H9 (cell line): ENCODE data around the gene MCFD2. TPM values are rescaled to one million over a fixed set of nuclear protein-coding genes. Genes with fewer than 3 reads are reported as not detected.

Source experiments
- DNase-seq: peaks from one replicate; pipeline ENCODE4 v3.0.0-alpha.2; 2017
- H2AFZ ChIP-seq: one replicate; pipeline ENCODE4 v1.6.1; 2013; ENCODE audit warnings: mild to moderate bottlenecking, low read length, control low read depth, moderate library complexity
- H2AK5ac ChIP-seq: 2 replicates; pipeline ENCODE4 v1.6.1; 2013; ENCODE audit warnings: low read length, control low read depth, mixed read lengths; ENCODE audit not compliant: insufficient read length
- H2BK120ac ChIP-seq: one replicate; pipeline ENCODE4 v1.6.1; 2013; ENCODE audit warnings: low read depth, mild to moderate bottlenecking, low read length, control low read depth, inconsistent platforms; ENCODE audit not compliant: poor library complexity, severe bottlenecking
- H2BK12ac ChIP-seq: 2 replicates; pipeline ENCODE4 v1.6.1; 2013; ENCODE audit warnings: low read length, control low read depth, mixed read lengths, low read depth; ENCODE audit not compliant: insufficient read length
- H2BK15ac ChIP-seq: 2 replicates; pipeline ENCODE4 v1.6.1; 2013; ENCODE audit warnings: low read depth, low read length, control low read depth
- H2BK20ac ChIP-seq: one replicate; pipeline ENCODE4 v1.6.1; 2013; ENCODE audit warnings: low read depth, mild to moderate bottlenecking, low read length, control low read depth, inconsistent platforms; ENCODE audit not compliant: poor library complexity, severe bottlenecking
- H2BK5ac ChIP-seq: 2 replicates; pipeline ENCODE4 v1.6.1; 2013; ENCODE audit warnings: low read length, control low read depth, mixed read lengths; ENCODE audit not compliant: insufficient read length
- H3K14ac ChIP-seq: 2 replicates; pipeline ENCODE4 v1.6.1; 2013; ENCODE audit warnings: low read length, control low read depth; ENCODE audit not compliant: insufficient read depth
- H3K18ac ChIP-seq: 2 replicates; pipeline ENCODE4 v1.6.1; 2013; ENCODE audit warnings: low read depth, mild to moderate bottlenecking, mixed read lengths, low read length, control low read depth; ENCODE audit not compliant: insufficient read length
- H3K23ac ChIP-seq: 2 replicates; pipeline ENCODE4 v1.6.1; 2013; ENCODE audit warnings: low read length, control low read depth, mixed read lengths, low read depth; ENCODE audit not compliant: insufficient read length
- H3K23me2 ChIP-seq: 2 replicates; pipeline ENCODE4 v1.6.1; 2013; ENCODE audit warnings: low read depth, mild to moderate bottlenecking, mixed read lengths, low read length, control low read depth; ENCODE audit not compliant: insufficient read length, poor library complexity, severe bottlenecking
- H3K27ac ChIP-seq: 2 replicates; pipeline ENCODE4 v1.5.1; 2013; ENCODE audit warnings: low read length, control low read depth, mixed read lengths, low read depth; ENCODE audit not compliant: insufficient read length
- H3K27me3 ChIP-seq: 2 replicates; pipeline ENCODE4 v1.6.1; 2013; ENCODE audit warnings: low read length, control low read depth, inconsistent platforms; ENCODE audit not compliant: insufficient read depth
- H3K4ac ChIP-seq: 2 replicates; pipeline ENCODE4 v1.6.1; 2013; ENCODE audit warnings: low read depth, mild to moderate bottlenecking, control low read depth, inconsistent platforms, low read length, moderate library complexity
- H3K4me1 ChIP-seq: 2 replicates; pipeline ENCODE4 v1.6.1; 2013; ENCODE audit warnings: low read length, control low read depth, inconsistent platforms; ENCODE audit not compliant: insufficient read depth
- H3K4me2 ChIP-seq: 2 replicates; pipeline ENCODE4 v1.6.1; 2013; ENCODE audit warnings: low read length, control low read depth, mixed read lengths; ENCODE audit not compliant: insufficient read length, insufficient read depth
- H3K56ac ChIP-seq: 2 replicates; pipeline ENCODE4 v1.6.1; 2013; ENCODE audit warnings: low read depth, mild to moderate bottlenecking, mixed read lengths, low read length, control low read depth; ENCODE audit not compliant: insufficient read length
- H3K79me1 ChIP-seq: 2 replicates; pipeline ENCODE4 v1.6.1; 2013; ENCODE audit warnings: low read depth, mild to moderate bottlenecking, moderate library complexity, low read length, control low read depth, inconsistent platforms; ENCODE audit not compliant: insufficient read depth, poor library complexity, severe bottlenecking
- H3K79me2 ChIP-seq: 2 replicates; pipeline ENCODE4 v1.6.1; 2013; ENCODE audit warnings: low read length, control low read depth, inconsistent platforms; ENCODE audit not compliant: insufficient read depth
- H3K9ac ChIP-seq: 2 replicates; pipeline ENCODE4 v1.6.1; 2013; ENCODE audit warnings: low read length, control low read depth, mixed read lengths; ENCODE audit not compliant: insufficient read length; ENCODE audit errors: extremely low read depth
- H3K9me3 ChIP-seq: one replicate; pipeline ENCODE4 v1.6.1; 2013; ENCODE audit warnings: low read depth, low read length, inconsistent platforms; ENCODE audit not compliant: control insufficient read depth
- H3T11ph ChIP-seq: one replicate; pipeline ENCODE4 v1.6.1; 2013; ENCODE audit warnings: mild to moderate bottlenecking, low read length, control low read depth, inconsistent platforms
- H4K20me1 ChIP-seq: one replicate; pipeline ENCODE4 v1.6.1; 2013; ENCODE audit not compliant: control insufficient read depth, insufficient read length, insufficient read depth
- H4K5ac ChIP-seq: 2 replicates; pipeline ENCODE4 v1.6.1; 2013; ENCODE audit warnings: low read depth, mild to moderate bottlenecking, mixed read lengths, low read length, control low read depth; ENCODE audit not compliant: insufficient read length
- H4K8ac ChIP-seq: replicated peaks from 2 replicates; pipeline ENCODE4 v1.6.1; 2013; ENCODE audit warnings: low read length, control low read depth, mixed read lengths, low read depth; ENCODE audit not compliant: insufficient read length
- H4K91ac ChIP-seq: 2 replicates; pipeline ENCODE4 v1.6.1; 2013; ENCODE audit warnings: low read depth, mild to moderate bottlenecking, moderate library complexity, mixed read lengths, low read length, control low read depth; ENCODE audit not compliant: insufficient read length
- H3K27ac Mint-ChIP-seq, 3 experiments: 2 replicates in 2 of 3; 3 replicates in 1 of 3; pipeline ENCODE4 v1.8.0; 2020 to 2021; ENCODE audit warnings: mixed read lengths in 3 of 3, mild to moderate bottlenecking in 1 of 3, moderate library complexity in 1 of 3
- H3K27me3 Mint-ChIP-seq: 2 replicates; pipeline ENCODE4 v1.8.0; 2021; ENCODE audit warnings: low read depth, mild to moderate bottlenecking, moderate library complexity, mixed read lengths
- H3K36me3 Mint-ChIP-seq, 3 experiments: 2 replicates in 2 of 3; 3 replicates in 1 of 3; pipeline ENCODE4 v1.8.0; 2020 to 2021; ENCODE audit warnings: low read depth in 3 of 3, mixed read lengths in 3 of 3; ENCODE audit not compliant: insufficient read depth in 1 of 3
- H3K4me1 Mint-ChIP-seq, 2 experiments: 2 replicates each; pipeline ENCODE4 v1.8.0; 2020; ENCODE audit warnings: mixed read lengths in 2 of 2
- H3K4me3 Mint-ChIP-seq, 2 experiments: 2 replicates in 1 of 2; 3 replicates in 1 of 2; pipeline ENCODE4 v1.8.0; 2020 to 2021; ENCODE audit warnings: mild to moderate bottlenecking in 2 of 2, mixed read lengths in 2 of 2, moderate library complexity in 1 of 2
- H3K9me3 Mint-ChIP-seq, 2 experiments: 2 replicates in 1 of 2; 3 replicates in 1 of 2; pipeline ENCODE4 v1.8.0; 2020; ENCODE audit warnings: mild to moderate bottlenecking in 2 of 2, mixed read lengths in 2 of 2, moderate library complexity in 1 of 2
- CTCF ChIP-seq: fragments of 200-600 bp; sonication (generic); conservative IDR thresholded peaks from 3 replicates; pipeline ENCODE4 v1.8.0; 2021; ENCODE audit warnings: antibody characterized with exemption, mild to moderate bottlenecking
- WGBS: extraction: QIAGEN DNeasy Blood & Tissue Kit; methylation state at CpG from one replicate; pipeline ENCODE4 v1.1.7; 2013; ENCODE audit warnings: missing lambda C conversion rate, low lambda C conversion rate, mixed read lengths; ENCODE audit not compliant: insufficient read length; ENCODE audit errors: extremely low coverage; 5-methylcytosine and 5-hydroxymethylcytosine counted together
- total RNA-seq: library from RNA; stranded (reverse); gene quantifications from 2 replicates; pipeline ENCODE4 v1.2.1, GENCODE V29; 2021

MCFD2 gene
- total RNA-seq, 1 experiment from 2014 or later = 64.6 TPM

- Histone ChIP-seq H3K4ac (no peak overlapping the region), H3K4me1 (no peaks in the 10 kb centered on the region)
- H3K4me1 Mint-ChIP-seq = peaks cover 5 to 8% of the 10 kb centered on the region in 2 experiments; a peak in 3 of 4 replicates
Observed at GRCh38 chr2:46877619-46878113, 37.9 kb downstream of the MCFD2 start.

More at GRCh38 chr2:46877619-46878113, 37.9 kb downstream of the MCFD2 start:
- Mint-ChIP-seq H3K27ac (no peak overlapping the region), H3K27me3 (peaks cover 2% of the 10 kb centered on the region), H3K4me3 (no peak overlapping the region), H3K36me3 (no peaks in the 10 kb centered on the region), H3K9me3 (no peaks in the 10 kb centered on the region; a peak in 2 of 5 replicates)
- Histone ChIP-seq H4K5ac (no peak overlapping the region), H3K56ac (no peak overlapping the region), H3K14ac (no peak overlapping the region), H4K8ac (no peak overlapping the region), H3K79me2 (no peaks in the 10 kb centered on the region), H3K4me2 (no peak overlapping the region), H3K9me3 (no peaks in the 10 kb centered on the region), H3K27ac (no peak overlapping the region), H3K27me3 (no peaks in the 10 kb centered on the region), H2AFZ (no peak overlapping the region), H2BK15ac (no peak overlapping the region), H2BK5ac (no peak overlapping the region), H2BK20ac (no peak overlapping the region), H3K23me2 (no peaks in the 10 kb centered on the region), H3K18ac (no peak overlapping the region), H3T11ph (no peak overlapping the region), H4K91ac (no peak overlapping the region), H2AK5ac (no peak overlapping the region), H2BK12ac (no peak overlapping the region), H3K9ac (no peak overlapping the region), H3K23ac (no peak overlapping the region), H2BK120ac (no peak overlapping the region), H4K20me1 (no peaks in the 10 kb centered on the region), H3K79me1 (no peaks in the 10 kb centered on the region)
- no peak for TF ChIP-seq CTCF
- 100% methylated on average over 5 of the region's 5 CpGs for WGBS
- DNase-seq = no peak
